ENCODE measurements around the gene PSME3IP1.
"Not testable (repeated sequence)": the region's sequence is repeated elsewhere in the genome, so short reads cannot be mapped to it uniquely, and the experiment has no call there.

Gene PSME3IP1

GRCh38 chr16:57118461-57119084 lies 67.3 kb downstream of the PSME3IP1 start:
- no peak for DNase-seq

- DNase-seq, result no peak
Measured at GRCh38 chr16:57115514-57116182, 70.2 kb downstream of the PSME3IP1 start.

GRCh38 chr16:57115168-57115513 lies 70.7 kb downstream of the PSME3IP1 start:
- DNase-seq, result no peak

- DNase-seq, result no peak
Measured at GRCh38 chr16:57113664-57114063, 72.2 kb downstream of the PSME3IP1 start.

GRCh38 chr16:57113042-57113453 lies 72.8 kb downstream of the PSME3IP1 start:
- DNase-seq, result no peak

- no peak for DNase-seq
Measured at GRCh38 chr16:57112403-57113041, 73.3 kb downstream of the PSME3IP1 start.

- DNase-seq, result no peak
Measured at GRCh38 chr16:57111420-57111819, 74.4 kb downstream of the PSME3IP1 start.

- no peak for DNase-seq
Measured at GRCh38 chr16:57110937-57111336, 74.9 kb downstream of the PSME3IP1 start.

GRCh38 chr16:57109259-57110105 lies 76.4 kb downstream of the PSME3IP1 start:
- not testable (repeated sequence) for DNase-seq

- DNase-seq, result no peak
Measured at GRCh38 chr16:57108432-57108831, 77.4 kb downstream of the PSME3IP1 start.

- no peak for DNase-seq
Measured at GRCh38 chr16:57107321-57107922, 78.4 kb downstream of the PSME3IP1 start.

GRCh38 chr16:57106767-57107166 lies 79.1 kb downstream of the PSME3IP1 start:
- DNase-seq, result no peak

- DNase-seq, result no peak
Measured at GRCh38 chr16:57105184-57105583, 80.7 kb downstream of the PSME3IP1 start.

- no peak for DNase-seq
Measured at GRCh38 chr16:57104706-57105105, 81.1 kb downstream of the PSME3IP1 start.

- no peak for DNase-seq
Measured at GRCh38 chr16:57102888-57103851, 82.7 kb downstream of the PSME3IP1 start.

Measured in NCI-H524 treated with DMSO at 0.1 percent for 48 hours (cell line).